HG02938 (cell line): ENCODE results near the gene PLCD4.

Experiments used
- ATAC-seq: cut with Tn5 transposase; IDR thresholded peaks from one replicate; pipeline ENCODE4 v1.9.1; 2021; ENCODE audit warnings: mild to moderate bottlenecking, moderate library complexity; ENCODE audit not compliant: unreplicated experiment

Gene PLCD4

DNA sequence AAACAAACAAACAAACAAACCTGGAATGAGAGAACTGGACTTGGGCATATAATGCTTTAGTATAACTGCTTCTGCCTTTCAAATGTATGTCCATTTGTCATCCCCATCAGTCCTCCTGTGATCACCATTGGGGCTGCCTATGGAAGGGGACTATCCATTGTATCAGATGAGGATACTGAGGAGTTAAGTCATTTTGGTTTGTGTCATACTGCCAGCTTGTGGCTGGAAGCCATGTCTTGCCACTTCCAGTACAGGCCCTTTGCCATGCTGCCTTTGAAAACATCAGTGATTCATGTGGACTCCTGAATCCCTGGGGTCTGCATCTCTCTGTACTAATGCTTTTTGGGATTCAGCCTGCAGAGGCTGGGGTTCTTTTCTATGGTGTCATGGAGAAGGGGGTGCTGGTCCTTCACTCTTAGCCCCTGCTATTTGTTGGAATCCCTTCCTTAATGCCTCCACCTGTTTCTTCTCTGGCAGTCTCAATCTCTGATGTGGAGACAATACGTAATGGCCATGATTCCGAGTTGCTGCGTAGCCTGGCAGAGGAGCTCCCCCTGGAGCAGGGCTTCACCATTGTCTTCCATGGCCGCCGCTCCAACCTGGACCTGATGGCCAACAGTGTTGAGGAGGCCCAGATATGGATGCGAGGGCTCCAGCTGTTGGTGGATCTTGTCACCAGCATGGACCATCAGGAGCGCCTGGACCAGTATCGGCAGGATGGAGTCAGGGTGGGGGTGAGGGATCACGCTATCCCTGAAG lies 10.6 kb downstream of the PLCD4 start:
- no peak for ATAC-seq

DNA sequence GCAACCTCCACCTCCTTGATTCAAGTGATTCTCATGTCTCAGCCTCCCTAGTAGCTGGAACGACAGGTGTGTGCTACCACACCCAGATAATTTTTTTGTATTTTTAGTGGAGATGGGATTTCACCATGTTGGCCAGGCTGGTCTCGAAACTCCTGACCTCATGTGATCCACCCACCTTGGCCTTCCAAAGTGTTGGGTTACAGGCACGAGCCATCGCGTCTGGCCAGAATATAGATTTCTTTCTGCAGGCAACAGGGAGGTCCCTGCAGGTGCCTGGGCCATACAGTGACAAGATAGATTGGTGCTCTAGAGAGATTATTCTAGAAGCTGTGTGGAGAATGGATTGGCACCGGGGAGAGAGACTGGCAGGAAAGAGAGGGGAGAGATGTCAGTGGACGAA lies 13.3 kb downstream of the PLCD4 start:
- ATAC-seq, result no peak

DNA sequence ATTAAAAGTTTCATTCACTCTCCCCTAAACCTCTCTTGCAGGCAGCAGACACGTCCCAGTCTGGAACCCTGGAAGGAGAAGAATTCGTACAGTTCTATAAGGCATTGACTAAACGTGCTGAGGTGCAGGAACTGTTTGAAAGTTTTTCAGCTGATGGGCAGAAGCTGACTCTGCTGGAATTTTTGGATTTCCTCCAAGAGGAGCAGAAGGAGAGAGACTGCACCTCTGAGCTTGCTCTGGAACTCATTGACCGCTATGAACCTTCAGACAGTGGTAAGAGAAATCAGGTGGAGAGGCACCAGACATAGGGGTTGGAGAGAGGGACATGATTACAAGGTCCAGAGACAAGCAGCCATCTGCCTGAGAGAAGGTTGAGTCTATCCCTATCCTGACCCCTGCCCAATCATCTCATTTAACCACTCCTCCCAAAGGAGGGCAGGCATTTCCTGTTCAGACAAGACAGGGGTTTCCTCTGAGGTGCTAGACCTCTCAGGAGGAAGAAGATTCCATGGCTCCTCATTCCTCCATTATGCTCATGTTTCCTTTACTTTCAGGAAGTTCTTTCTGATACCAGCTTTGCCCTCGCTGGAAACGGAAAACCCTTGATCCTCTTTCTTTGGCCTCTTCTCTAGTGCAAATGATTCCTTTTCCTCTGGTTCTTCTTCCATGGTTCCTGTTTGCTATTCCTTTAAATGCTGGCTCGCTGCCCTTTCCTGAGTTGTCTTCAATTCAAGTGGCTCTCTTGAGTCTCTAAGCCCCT lies 15.1 kb downstream of the PLCD4 start:
- ATAC-seq, result no peak

DNA sequence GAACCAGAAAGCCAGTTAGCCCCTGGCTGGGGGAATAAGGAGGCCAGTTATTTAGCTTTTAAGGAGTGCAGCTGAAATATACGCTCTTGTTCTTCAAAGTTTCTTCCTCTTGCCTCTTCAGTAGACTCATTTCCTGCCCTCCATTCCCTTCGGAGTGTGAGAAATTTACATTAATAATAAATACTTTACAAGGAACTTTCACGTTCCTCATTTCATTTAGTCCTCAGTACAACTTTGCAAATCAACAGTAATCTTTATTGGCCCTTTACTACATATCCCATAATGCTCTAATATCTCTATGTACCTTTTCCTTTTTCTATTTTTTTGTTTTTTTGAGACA lies 15.6 kb downstream of the PLCD4 start:
- ATAC-seq, result no peak

DNA sequence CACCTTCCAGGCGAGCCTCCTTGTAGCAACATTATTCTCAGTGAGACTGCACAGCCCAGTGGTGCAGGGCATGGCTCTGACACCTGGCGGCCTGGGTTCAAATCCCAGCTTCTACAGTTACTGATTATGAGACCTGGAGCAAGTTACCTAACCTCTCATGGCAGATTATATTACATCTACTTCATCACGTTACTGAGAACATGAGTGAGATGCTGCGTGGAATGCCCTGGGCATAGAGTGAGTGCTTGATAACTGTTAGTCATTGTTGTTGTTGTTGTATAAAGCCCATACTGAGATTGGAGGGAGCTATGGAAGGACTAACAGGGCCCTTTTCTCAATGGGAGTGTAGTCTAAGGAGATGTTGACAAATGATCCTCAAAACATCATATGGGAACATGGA lies 18.7 kb downstream of the PLCD4 start:
- ATAC-seq, result no peak

DNA sequence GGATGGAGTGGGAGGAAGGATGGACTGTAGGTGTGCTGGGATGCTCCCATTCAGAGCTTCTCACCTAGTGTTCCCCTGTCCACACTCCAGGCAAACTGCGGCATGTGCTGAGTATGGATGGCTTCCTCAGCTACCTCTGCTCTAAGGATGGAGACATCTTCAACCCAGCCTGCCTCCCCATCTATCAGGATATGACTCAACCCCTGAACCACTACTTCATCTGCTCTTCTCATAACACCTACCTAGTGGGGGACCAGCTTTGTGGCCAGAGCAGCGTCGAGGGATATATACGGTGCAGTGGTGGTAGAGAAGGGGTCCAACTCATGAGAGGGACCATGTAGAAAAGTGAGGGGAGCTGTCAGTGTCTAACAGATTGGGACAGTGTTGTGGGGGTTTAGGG lies 20.2 kb downstream of the PLCD4 start:
- ATAC-seq, result no peak

DNA sequence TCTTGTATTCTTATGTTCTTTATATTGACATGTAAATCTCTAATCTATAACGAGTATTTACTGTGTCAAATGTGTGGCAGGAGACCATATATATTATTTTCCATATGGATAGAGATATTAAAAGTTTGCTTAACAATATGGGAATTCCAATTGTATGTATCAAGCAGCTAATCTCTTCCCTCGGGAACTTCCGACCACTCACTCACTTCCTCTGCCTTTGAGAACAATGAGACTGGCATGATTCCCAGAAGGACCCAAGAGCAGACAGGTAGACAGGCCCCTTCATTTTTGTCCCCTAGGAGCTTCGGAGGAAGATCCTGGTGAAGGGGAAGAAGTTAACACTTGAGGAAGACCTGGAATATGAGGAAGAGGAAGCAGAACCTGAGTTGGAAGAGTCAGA lies 24.1 kb downstream of the PLCD4 start:
- no peak for ATAC-seq

DNA sequence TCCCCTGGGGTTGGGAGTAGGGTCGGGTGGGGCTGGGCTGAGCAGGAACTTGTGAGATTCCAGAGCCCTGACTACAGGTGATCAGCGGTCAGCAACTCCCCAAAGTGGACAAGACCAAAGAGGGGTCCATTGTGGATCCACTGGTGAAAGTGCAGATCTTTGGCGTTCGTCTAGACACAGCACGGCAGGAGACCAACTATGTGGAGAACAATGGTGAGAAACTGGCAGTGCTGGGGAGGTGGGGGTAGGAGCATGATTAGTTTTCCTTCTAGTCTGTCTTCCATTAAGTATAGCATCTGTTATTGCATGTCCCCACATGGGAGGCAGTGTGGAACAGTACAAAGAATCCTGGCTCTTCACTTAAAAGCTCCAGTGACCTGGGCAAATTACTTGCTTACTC lies 28.0 kb downstream of the PLCD4 start:
- no peak for ATAC-seq

DNA sequence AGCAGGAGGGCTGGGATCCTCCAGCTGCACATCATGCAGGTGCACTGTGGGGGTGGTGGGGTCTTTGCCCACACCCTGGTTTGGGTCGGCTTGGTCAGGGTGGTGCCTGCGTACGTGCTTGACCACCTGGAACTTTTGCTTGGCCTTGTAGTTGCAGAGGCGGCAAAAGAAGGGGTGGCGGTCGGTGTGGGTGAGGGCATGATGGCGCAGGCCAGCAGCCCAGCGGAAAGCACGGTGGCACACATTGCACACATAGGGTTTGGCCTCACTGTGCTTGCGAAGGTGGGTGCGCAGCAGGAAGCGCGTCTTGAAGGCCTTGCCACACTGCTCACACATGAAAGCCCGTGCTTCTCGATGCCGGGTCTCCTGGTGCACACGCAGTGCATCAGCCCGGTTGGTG lies 30.7 kb downstream of the PLCD4 start:
- no peak for ATAC-seq

DNA sequence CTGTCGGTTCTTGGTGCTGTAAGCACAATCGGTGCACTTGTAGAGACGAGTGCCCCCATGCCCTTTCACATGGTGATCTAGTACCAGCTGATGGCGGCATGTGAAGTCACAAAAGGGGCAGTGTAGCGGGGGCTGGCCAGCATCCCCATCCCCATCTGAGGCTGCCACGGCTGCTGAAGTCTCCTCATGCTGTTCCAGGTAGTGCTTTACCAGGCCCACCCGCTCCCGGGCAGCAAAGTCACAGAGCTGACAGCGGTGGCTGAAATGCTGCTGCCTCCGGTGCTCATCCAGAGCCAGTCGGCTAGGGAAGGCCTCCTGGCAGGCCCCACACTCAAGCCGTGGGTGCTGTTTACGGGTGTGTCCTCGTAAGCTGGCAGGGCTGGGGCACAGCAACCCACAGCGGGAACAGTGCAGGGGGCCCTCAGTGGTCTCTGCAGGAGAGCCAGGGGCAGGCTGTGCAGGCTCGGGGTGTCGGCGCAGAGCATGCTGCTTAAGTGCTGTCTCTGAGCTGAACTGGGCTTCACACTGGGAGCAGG lies 34.5 kb downstream of the PLCD4 start:
- ATAC-seq, result no peak

DNA sequence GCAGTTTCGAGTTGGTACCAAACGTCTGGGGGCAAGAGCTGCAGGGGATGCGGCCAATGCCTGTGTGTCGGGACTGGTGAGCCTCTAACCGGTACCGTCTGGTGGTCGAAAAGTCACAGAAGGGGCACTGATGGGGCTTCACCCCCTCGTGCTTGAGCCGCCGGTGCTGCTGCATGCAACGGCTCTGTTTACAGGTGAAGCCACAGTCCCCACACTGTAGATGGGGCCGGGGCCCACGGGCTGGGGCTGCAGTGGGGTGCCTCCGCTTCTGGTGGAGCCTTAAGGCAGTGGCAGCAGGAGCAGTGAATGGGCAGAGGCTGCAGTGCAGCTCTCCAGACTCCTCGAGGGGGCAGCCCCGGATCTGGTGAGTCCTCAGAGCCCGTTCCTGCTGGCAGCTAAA lies 35.1 kb downstream of the PLCD4 start:
- ATAC-seq, result no peak

DNA sequence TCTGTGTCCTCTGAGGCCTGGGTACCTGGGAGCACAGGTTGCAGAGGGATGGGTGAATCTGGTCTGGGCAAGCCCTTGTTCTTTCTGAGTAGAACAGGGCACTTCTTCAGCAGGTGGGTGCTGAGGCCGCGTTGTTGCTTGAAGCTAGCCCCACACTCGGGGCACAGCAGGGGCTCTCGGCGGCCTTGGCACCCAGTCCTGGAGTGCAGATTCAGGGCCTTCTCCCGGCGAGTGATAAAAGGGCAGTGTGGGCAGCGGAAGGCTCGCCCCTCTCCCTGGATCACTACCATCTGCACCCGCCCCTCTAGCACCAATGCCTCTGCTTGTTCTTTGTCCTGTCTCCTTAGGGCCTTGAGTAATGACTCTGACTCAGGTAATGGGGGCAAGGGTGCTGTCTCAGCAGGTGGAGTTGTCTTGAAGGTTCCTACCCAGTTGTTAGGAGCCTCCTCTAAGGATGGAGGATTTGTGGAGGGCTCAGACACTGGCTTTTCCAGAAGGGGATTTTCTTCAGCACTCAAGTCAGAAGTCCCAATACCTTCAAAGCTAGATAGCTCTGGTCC lies 36.1 kb downstream of the PLCD4 start:
- ATAC-seq, result no peak

DNA sequence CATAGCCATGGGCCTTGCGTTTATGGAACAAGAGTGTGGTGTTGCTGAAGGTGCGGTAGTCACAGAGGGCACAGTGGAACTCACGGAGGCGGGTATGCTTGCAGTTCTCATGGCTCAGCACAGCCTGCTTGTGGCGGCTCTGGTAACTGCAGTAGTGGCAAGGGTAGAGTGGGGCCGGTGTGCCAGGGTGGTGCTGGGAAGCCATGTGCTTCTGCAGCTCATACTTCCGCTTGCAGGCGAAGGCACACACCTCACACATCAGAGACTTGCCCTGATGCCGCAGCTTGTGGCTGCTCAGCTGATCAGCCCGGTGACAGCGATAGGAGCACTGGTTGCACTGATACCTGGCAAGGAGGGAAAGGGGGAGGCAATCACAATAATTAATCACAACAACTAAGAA lies 37.0 kb downstream of the PLCD4 start:
- ATAC-seq, result peak; percentile 7

DNA sequence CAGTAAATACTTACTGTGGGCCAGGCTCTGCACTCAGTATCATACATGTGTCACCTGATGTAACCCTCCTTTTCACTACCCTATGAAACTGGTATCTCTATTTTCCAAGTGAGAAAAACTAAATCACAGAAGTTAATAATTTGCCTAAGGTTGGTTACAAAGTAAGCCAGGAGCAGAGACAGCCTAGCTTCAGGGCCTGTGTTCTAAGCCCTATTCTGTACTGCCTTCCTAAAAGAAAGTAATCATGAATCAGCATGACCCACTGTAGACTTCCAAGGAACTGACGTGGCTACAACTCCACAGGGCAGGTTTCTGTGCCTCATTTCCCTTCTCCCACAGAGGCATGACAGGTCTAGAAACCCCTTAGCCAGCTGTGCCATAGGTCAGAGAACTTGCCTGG lies 37.4 kb downstream of the PLCD4 start:
- ATAC-seq, result peak; percentile 45

DNA sequence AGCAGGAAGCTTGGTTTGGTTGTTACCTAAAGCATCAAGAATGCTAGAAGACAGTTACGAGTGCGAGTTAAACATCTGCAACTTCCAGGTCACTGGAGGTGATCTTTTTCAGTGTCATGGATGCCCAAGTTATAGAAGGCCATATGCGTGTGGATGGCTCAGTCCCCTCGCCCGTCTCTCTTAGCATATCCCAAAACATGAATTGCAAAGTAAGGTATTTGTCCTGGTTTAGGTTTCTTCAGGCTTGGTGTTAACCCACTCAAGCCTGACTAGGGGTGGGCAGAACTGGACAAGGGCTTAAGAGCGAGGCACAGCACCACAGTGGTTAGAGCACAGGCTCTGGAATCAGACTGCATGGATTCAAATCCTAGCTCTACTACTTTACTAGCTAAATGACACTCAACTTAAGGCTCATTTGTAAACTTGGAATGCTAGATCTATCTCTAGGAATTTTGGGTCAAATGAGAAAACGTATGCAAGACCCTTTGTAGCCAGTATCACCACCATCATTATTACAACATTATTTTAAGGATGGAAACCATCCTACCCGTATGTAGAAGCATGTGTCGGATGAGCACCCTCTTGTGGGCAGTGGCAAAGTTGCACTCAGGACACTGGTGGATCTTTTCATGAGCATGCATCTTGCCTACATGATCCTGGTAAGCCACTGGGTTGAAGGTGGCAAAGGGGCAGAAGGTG lies 40.5 kb downstream of the PLCD4 start:
- ATAC-seq, result no peak

DNA sequence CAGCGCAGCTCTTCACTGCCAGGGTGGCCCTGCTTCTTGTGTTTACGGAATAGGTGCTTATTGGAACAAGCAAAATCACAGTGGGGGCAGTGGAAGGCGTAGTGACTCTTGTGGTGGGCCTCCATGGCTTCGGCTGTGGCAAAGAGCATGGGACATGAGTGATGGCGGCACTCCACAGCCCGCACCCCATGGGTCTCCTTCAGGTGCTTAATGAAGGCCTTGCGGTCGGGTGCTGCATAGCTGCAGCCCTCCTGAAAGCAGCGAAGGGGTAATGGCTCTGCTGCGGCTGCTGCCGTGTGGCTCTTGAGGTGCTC lies 41.0 kb downstream of the PLCD4 start:
- no peak for ATAC-seq

DNA sequence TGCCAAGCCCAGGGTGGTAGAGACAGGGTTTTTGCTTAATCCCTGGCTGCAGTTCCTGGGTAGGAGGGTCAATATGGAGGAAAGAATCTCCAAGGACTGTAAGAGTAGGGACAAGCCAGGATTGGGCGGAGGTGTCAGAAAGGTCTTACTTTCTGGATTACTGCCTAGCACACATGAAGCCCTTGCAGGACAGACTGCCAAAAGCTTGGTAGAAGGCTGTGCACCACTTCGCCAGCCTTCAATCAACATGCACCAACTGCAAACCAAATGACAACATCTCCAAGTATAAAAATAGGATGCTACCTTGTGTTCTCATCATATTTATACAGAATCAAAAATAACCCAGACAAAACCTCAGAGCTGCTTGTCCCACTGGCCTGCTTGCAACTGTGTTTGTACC lies 48.1 kb downstream of the PLCD4 start:
- no peak for ATAC-seq

DNA sequence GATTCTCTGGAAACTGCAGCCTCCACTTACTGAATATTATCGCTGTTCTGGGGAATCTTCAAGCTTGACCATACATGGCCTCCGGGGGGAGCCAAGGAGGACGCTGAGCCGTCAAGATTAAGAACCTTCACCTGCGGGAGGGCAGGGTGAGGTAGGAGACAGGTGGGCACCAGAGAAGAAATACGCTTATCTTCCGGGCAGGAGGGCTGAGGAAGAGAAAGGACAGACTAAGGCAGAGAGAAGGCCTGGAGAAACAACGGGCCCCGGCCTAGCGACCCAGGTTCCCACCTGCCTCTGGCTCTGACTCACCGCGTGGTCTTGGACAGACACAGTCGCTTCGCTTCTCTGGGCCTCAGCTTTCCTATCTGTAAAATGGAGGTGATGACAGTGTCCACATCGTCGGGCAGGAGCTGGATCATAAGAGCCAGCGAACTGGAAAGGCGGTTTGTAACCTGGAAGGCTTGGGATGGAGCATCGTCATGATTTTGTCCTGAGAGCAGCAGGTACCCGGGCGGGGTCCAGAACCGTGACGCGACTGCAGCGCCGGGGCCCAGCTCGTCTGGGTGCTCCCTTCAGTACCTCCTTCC lies 51.1 kb downstream of the PLCD4 start:
- peak; percentile 48 for ATAC-seq

DNA sequence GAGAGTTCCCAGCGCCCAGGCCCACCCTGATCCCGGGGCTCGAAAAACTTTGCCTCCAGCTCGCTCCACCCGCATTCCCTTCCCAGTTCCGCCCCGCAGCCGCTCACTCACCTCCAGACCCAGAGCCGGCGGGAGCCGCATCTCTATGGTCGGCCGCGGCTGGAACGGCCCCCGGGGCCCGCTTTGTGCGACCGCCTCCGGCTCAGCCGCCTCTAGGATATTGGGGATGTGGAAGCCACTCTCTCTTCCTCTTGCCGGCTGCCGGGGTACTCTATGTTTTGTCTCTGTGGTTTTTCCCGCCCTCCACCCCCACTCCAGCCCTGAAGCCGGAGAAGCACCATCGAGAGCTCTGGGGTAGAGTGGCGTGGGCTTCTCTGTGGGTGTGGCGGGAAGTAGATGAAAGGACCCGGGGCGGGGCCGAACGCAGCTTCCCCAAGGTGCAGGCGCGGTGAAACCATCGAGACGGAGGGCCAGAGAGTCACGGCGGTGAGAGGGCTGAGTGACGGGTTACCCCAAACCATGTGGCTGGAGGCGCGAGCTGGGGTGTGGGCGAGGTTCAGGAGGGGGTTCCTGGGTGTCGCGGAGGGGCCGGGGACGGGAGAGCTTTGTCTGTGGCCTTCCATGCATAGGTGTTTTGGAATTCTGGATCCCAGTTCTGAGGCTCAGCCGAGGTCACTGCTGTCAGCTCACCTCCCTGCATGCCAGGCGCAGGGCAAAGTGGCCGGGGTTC lies 51.7 kb downstream of the PLCD4 start, which contains the start of the genes BCS1L and ZNF142:
TSS of gene BCS1L (plus strand) at position 426 of the 730 bp plus-strand sequence. CDS start 1,305 bp downstream, outside the sequence.
TSS of gene ZNF142 (minus strand) at position 366 of the 730 bp plus-strand sequence. CDS start 3,194 bp downstream, outside the sequence.
- ATAC-seq, result peak; percentile 92

DNA sequence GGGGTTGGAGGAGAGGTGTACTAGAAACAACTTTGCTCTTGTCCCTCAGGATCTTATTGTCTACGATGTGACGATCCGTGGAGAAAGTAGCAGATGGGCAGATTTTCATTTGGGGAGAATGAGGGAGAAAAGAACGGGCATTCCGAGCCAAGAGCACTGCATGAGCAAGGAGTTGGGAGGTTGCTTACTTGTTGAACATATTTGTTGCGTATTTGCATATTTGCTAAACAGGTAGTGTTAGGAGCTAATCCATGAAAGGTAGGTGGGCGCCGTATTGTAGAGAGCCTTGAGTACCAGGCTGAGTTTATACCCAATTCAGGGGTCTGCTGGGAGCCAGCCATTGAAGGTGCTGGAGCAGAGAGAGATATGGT lies 52.3 kb downstream of the PLCD4 start:
- no peak for ATAC-seq
